Fibroblast of villous mesenchyme (primary cell): ENCODE data around the gene TPRKB. TPM values are rescaled to one million over a fixed set of nuclear protein-coding genes. Genes with fewer than 3 reads are reported as not detected.
"Not testable (repeated sequence)": the region's sequence is repeated elsewhere in the genome, so short reads cannot be mapped to it uniquely, and the experiment has no call there.

ENCODE experiments used
- DNase-seq: peaks from one replicate; pipeline ENCODE4 v3.0.0-alpha.2; 2010; ENCODE audit warnings: low read depth
- H3K4me3 ChIP-seq: 2 replicates; pipeline ENCODE4 v1.5.1; 2011; ENCODE audit warnings: low read depth, mild to moderate bottlenecking, low read length
- total RNA-seq: library from RNA; depleted of rRNA; stranded (reverse); fragments of >200 nt; gene quantifications from 2 replicates; pipeline ENCODE4 v1.2.3, GENCODE V29; 2012
- TF ChIP-seq, protein P1 (sequence below): IDR thresholded peaks from 2 replicates; pipeline ENCODE4 v1.5.1; 2012; ENCODE audit warnings: low read depth, mild to moderate bottlenecking, low read length; ENCODE audit not compliant: insufficient read depth

The TPRKB gene
- total RNA-seq, 1 donor, result 22.9 TPM

- no peak overlapping the region for H3K4me3 ChIP-seq
- TF ChIP-seq, protein P1, sequence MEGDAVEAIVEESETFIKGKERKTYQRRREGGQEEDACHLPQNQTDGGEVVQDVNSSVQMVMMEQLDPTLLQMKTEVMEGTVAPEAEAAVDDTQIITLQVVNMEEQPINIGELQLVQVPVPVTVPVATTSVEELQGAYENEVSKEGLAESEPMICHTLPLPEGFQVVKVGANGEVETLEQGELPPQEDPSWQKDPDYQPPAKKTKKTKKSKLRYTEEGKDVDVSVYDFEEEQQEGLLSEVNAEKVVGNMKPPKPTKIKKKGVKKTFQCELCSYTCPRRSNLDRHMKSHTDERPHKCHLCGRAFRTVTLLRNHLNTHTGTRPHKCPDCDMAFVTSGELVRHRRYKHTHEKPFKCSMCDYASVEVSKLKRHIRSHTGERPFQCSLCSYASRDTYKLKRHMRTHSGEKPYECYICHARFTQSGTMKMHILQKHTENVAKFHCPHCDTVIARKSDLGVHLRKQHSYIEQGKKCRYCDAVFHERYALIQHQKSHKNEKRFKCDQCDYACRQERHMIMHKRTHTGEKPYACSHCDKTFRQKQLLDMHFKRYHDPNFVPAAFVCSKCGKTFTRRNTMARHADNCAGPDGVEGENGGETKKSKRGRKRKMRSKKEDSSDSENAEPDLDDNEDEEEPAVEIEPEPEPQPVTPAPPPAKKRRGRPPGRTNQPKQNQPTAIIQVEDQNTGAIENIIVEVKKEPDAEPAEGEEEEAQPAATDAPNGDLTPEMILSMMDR, result no peak
- DNase-seq, result no peak
Observed at GRCh38 chr2:73739101-73739500, 2.0 kb upstream of the TPRKB start.

GRCh38 chr2:73736378-73736777 lies 767 bp downstream of the TPRKB start:
- peak overlapping the region; percentile 85 for H3K4me3 ChIP-seq
- TF ChIP-seq, protein P1, result no peak
- no peak for DNase-seq

- TF ChIP-seq, protein P1, result no peak
- no peak for DNase-seq
- no peak overlapping the region for H3K4me3 ChIP-seq
Observed at GRCh38 chr2:73730810-73731209, 6.3 kb downstream of the TPRKB start.

- no peak for DNase-seq
- H3K4me3 ChIP-seq, result no peak overlapping the region
- TF ChIP-seq, protein P1, result no peak
Observed at GRCh38 chr2:73728711-73729110, 8.4 kb downstream of the TPRKB start.

DNA sequence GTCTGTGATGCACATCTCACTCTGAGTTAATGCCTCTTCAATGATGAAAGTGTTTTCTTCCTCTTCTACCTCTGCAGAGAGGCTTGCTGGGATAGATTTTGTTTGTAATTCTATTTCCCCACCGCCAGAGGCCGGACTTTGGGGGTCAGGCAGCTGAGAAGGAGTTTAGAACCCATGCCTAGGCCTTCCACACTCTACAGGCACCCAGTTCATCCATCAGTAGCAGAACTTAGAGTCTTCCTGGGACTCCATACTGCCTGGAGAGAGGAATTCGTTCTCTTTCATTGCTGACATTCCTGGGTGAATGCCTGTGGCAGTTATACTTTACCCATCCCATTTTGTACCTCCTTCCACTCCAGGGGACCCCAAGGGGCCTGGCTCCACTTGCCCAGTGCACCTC lies 9.1 kb downstream of the TPRKB start:
- TF ChIP-seq, protein P1, result no peak
- H3K4me3 ChIP-seq, result no peak overlapping the region
- DNase-seq, result no peak

DNA sequence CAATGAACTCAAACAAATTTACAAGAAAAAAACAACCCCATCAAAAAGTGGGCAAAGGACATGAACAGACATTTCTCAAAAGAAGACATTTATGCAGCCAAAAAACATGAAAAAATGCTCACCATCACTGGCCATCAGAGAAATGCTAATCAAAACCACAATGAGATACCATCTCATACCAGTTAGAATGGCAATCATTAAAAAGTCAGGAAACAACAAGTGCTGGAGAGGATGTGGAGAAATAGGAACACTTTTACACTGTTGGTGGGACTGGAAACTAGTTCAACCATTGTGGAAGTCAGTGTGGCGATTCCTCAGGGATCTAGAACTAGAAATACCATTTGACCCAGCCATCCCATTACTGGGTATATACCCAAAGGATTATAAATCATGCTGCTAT lies 10.5 kb downstream of the TPRKB start:
- DNase-seq, H3K4me3 ChIP-seq: not testable (repeated sequence)

DNA sequence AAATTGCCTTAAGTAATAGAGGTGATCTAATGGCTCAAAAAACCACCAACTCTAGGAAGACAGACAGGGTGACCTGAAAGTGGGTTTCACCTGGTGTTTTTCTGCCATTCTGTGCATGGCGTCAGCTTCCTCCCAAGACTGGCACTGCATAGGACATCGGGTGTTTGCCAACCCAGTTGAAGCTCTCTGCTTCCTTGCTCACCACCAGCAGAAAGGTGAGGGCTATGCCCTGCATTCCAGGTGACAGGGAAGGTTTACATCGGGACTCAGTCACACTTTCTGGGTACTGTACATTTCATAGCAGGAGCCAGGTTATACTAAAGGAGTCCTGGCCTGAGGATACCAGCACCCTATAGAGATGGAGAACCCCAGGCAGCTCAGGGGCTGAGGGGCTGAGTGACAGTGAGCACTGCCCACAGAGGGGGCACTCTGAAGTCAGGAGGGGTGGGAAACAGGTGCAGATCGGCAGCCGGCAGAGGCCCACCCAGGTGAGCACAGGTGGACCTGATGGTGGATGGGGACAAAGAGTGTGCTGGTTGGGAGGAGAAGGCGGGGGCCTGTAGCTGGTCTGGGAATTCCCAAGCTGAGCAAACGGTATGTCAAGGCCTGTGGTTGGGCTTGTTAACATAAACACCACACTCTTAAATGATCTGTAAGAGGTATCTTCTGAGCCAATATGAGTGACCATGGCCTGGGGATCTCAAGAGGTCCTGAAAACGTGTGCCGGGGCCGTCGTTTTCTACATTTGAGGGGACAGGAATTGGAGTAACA lies 18.1 kb downstream of the TPRKB start:
- no peak for DNase-seq
- TF ChIP-seq, protein P1, result no peak
- H3K4me3 ChIP-seq, result no peak overlapping the region
